H9 (cell line): ENCODE results near the gene SFXN2. TPM values are rescaled to one million over a fixed set of nuclear protein-coding genes. Genes with fewer than 3 reads are reported as not detected.

Experiments
- DNase-seq: peaks from one replicate; pipeline ENCODE4 v3.0.0-alpha.2; 2017
- H2AFZ ChIP-seq: one replicate; pipeline ENCODE4 v1.6.1; 2013; ENCODE audit warnings: mild to moderate bottlenecking, low read length, control low read depth, moderate library complexity
- H2AK5ac ChIP-seq: 2 replicates; pipeline ENCODE4 v1.6.1; 2013; ENCODE audit warnings: low read length, control low read depth, mixed read lengths; ENCODE audit not compliant: insufficient read length
- H2BK120ac ChIP-seq: one replicate; pipeline ENCODE4 v1.6.1; 2013; ENCODE audit warnings: low read depth, mild to moderate bottlenecking, low read length, control low read depth, inconsistent platforms; ENCODE audit not compliant: poor library complexity, severe bottlenecking
- H2BK12ac ChIP-seq: 2 replicates; pipeline ENCODE4 v1.6.1; 2013; ENCODE audit warnings: low read length, control low read depth, mixed read lengths, low read depth; ENCODE audit not compliant: insufficient read length
- H2BK15ac ChIP-seq: 2 replicates; pipeline ENCODE4 v1.6.1; 2013; ENCODE audit warnings: low read depth, low read length, control low read depth
- H2BK20ac ChIP-seq: one replicate; pipeline ENCODE4 v1.6.1; 2013; ENCODE audit warnings: low read depth, mild to moderate bottlenecking, low read length, control low read depth, inconsistent platforms; ENCODE audit not compliant: poor library complexity, severe bottlenecking
- H2BK5ac ChIP-seq: 2 replicates; pipeline ENCODE4 v1.6.1; 2013; ENCODE audit warnings: low read length, control low read depth, mixed read lengths; ENCODE audit not compliant: insufficient read length
- H3K14ac ChIP-seq: 2 replicates; pipeline ENCODE4 v1.6.1; 2013; ENCODE audit warnings: low read length, control low read depth; ENCODE audit not compliant: insufficient read depth
- H3K18ac ChIP-seq: 2 replicates; pipeline ENCODE4 v1.6.1; 2013; ENCODE audit warnings: low read depth, mild to moderate bottlenecking, mixed read lengths, low read length, control low read depth; ENCODE audit not compliant: insufficient read length
- H3K23ac ChIP-seq: 2 replicates; pipeline ENCODE4 v1.6.1; 2013; ENCODE audit warnings: low read length, control low read depth, mixed read lengths, low read depth; ENCODE audit not compliant: insufficient read length
- H3K23me2 ChIP-seq: 2 replicates; pipeline ENCODE4 v1.6.1; 2013; ENCODE audit warnings: low read depth, mild to moderate bottlenecking, mixed read lengths, low read length, control low read depth; ENCODE audit not compliant: insufficient read length, poor library complexity, severe bottlenecking
- H3K27ac ChIP-seq: 2 replicates; pipeline ENCODE4 v1.5.1; 2013; ENCODE audit warnings: low read length, control low read depth, mixed read lengths, low read depth; ENCODE audit not compliant: insufficient read length
- H3K27me3 ChIP-seq: 2 replicates; pipeline ENCODE4 v1.6.1; 2013; ENCODE audit warnings: low read length, control low read depth, inconsistent platforms; ENCODE audit not compliant: insufficient read depth
- H3K4ac ChIP-seq: 2 replicates; pipeline ENCODE4 v1.6.1; 2013; ENCODE audit warnings: low read depth, mild to moderate bottlenecking, control low read depth, inconsistent platforms, low read length, moderate library complexity
- H3K4me1 ChIP-seq: 2 replicates; pipeline ENCODE4 v1.6.1; 2013; ENCODE audit warnings: low read length, control low read depth, inconsistent platforms; ENCODE audit not compliant: insufficient read depth
- H3K4me2 ChIP-seq: 2 replicates; pipeline ENCODE4 v1.6.1; 2013; ENCODE audit warnings: low read length, control low read depth, mixed read lengths; ENCODE audit not compliant: insufficient read length, insufficient read depth
- H3K56ac ChIP-seq: 2 replicates; pipeline ENCODE4 v1.6.1; 2013; ENCODE audit warnings: low read depth, mild to moderate bottlenecking, mixed read lengths, low read length, control low read depth; ENCODE audit not compliant: insufficient read length
- H3K79me1 ChIP-seq: 2 replicates; pipeline ENCODE4 v1.6.1; 2013; ENCODE audit warnings: low read depth, mild to moderate bottlenecking, moderate library complexity, low read length, control low read depth, inconsistent platforms; ENCODE audit not compliant: insufficient read depth, poor library complexity, severe bottlenecking
- H3K79me2 ChIP-seq: 2 replicates; pipeline ENCODE4 v1.6.1; 2013; ENCODE audit warnings: low read length, control low read depth, inconsistent platforms; ENCODE audit not compliant: insufficient read depth
- H3K9ac ChIP-seq: 2 replicates; pipeline ENCODE4 v1.6.1; 2013; ENCODE audit warnings: low read length, control low read depth, mixed read lengths; ENCODE audit not compliant: insufficient read length; ENCODE audit errors: extremely low read depth
- H3K9me3 ChIP-seq: one replicate; pipeline ENCODE4 v1.6.1; 2013; ENCODE audit warnings: low read depth, low read length, inconsistent platforms; ENCODE audit not compliant: control insufficient read depth
- H3T11ph ChIP-seq: one replicate; pipeline ENCODE4 v1.6.1; 2013; ENCODE audit warnings: mild to moderate bottlenecking, low read length, control low read depth, inconsistent platforms
- H4K20me1 ChIP-seq: one replicate; pipeline ENCODE4 v1.6.1; 2013; ENCODE audit not compliant: control insufficient read depth, insufficient read length, insufficient read depth
- H4K5ac ChIP-seq: 2 replicates; pipeline ENCODE4 v1.6.1; 2013; ENCODE audit warnings: low read depth, mild to moderate bottlenecking, mixed read lengths, low read length, control low read depth; ENCODE audit not compliant: insufficient read length
- H4K8ac ChIP-seq: replicated peaks from 2 replicates; pipeline ENCODE4 v1.6.1; 2013; ENCODE audit warnings: low read length, control low read depth, mixed read lengths, low read depth; ENCODE audit not compliant: insufficient read length
- H4K91ac ChIP-seq: 2 replicates; pipeline ENCODE4 v1.6.1; 2013; ENCODE audit warnings: low read depth, mild to moderate bottlenecking, moderate library complexity, mixed read lengths, low read length, control low read depth; ENCODE audit not compliant: insufficient read length
- H3K27ac Mint-ChIP-seq, 3 experiments: 2 replicates in 2 of 3; 3 replicates in 1 of 3; pipeline ENCODE4 v1.8.0; 2020 to 2021; ENCODE audit warnings: mixed read lengths in 3 of 3, mild to moderate bottlenecking in 1 of 3, moderate library complexity in 1 of 3
- H3K27me3 Mint-ChIP-seq: 2 replicates; pipeline ENCODE4 v1.8.0; 2021; ENCODE audit warnings: low read depth, mild to moderate bottlenecking, moderate library complexity, mixed read lengths
- H3K36me3 Mint-ChIP-seq, 3 experiments: 2 replicates in 2 of 3; 3 replicates in 1 of 3; pipeline ENCODE4 v1.8.0; 2020 to 2021; ENCODE audit warnings: low read depth in 3 of 3, mixed read lengths in 3 of 3; ENCODE audit not compliant: insufficient read depth in 1 of 3
- H3K4me1 Mint-ChIP-seq, 2 experiments: 2 replicates each; pipeline ENCODE4 v1.8.0; 2020; ENCODE audit warnings: mixed read lengths in 2 of 2
- H3K4me3 Mint-ChIP-seq, 2 experiments: 2 replicates in 1 of 2; 3 replicates in 1 of 2; pipeline ENCODE4 v1.8.0; 2020 to 2021; ENCODE audit warnings: mild to moderate bottlenecking in 2 of 2, mixed read lengths in 2 of 2, moderate library complexity in 1 of 2
- H3K9me3 Mint-ChIP-seq, 2 experiments: 2 replicates in 1 of 2; 3 replicates in 1 of 2; pipeline ENCODE4 v1.8.0; 2020; ENCODE audit warnings: mild to moderate bottlenecking in 2 of 2, mixed read lengths in 2 of 2, moderate library complexity in 1 of 2
- WGBS: extraction: QIAGEN DNeasy Blood & Tissue Kit; methylation state at CpG from one replicate; pipeline ENCODE4 v1.1.7; 2013; ENCODE audit warnings: missing lambda C conversion rate, low lambda C conversion rate, mixed read lengths; ENCODE audit not compliant: insufficient read length; ENCODE audit errors: extremely low coverage; 5-methylcytosine and 5-hydroxymethylcytosine counted together
- total RNA-seq: library from RNA; stranded (reverse); gene quantifications from 2 replicates; pipeline ENCODE4 v1.2.1, GENCODE V29; 2021
- TF ChIP-seq, protein P1 (sequence below): fragments of 200-600 bp; sonication (generic); conservative IDR thresholded peaks from 3 replicates; pipeline ENCODE4 v1.8.0; 2021; ENCODE audit warnings: antibody characterized with exemption, mild to moderate bottlenecking

SFXN2 gene
- total RNA-seq, 1 experiment from 2014 or later, result 34.7 TPM

DNA sequence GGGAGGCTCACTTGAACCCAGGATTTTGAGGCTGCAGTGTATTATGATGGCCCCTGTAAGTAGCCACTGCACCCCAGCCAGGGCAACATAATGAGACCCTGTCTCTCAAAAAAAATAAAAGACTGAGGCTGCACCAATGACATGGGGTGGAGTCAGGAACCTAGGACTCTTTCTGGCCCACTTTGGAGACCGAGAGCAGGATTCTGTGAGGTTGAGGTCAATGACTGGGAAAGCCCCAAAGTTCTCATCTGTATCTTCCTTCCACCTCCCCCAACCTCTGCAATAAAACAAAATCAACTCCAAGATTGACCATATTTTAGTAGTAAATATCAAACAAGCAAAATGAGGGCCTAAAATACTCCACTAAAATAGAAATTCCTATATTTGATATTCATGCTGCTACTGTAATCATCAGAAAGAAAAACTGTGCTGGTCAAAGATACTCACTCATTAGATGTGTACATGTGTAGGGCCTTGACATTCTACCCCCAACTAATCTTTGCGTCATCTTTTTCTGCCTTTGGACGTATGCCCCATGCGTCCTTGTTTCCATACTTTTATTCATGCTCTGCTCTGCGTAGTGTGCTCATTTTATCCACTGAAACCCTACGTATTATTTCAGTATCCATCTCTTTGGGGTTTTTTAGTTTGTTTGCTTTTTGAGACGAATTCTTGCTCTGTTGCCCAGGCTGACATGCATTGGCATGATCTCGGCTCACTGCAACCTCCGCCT, 53.2 kb downstream of the SFXN2 start:
- Histone ChIP-seq H4K20me1 (no peaks in the 10 kb centered on the region), H2AFZ (no peak overlapping the region), H2BK5ac (no peak overlapping the region), H2BK120ac (no peak overlapping the region), H3K4me1 (no peaks in the 10 kb centered on the region), H3K23me2 (no peaks in the 10 kb centered on the region), H3K9me3 (no peaks in the 10 kb centered on the region), H3K14ac (no peak overlapping the region), H3K27me3 (no peaks in the 10 kb centered on the region; the same call in 1 of the 2 replicates), H2AK5ac (no peak overlapping the region), H3K4me2 (no peak overlapping the region), H3K79me2 (peaks cover 2% of the 10 kb centered on the region; the same call in 1 of the 2 replicates), H4K91ac (no peak overlapping the region), H3K79me1 (no peaks in the 10 kb centered on the region), H4K8ac (no peak overlapping the region), H3K27ac (no peak overlapping the region), H3K23ac (no peak overlapping the region), H2BK15ac (no peak overlapping the region), H3K56ac (no peak overlapping the region), H3K9ac (no peak overlapping the region), H3K4ac (no peak overlapping the region), H3T11ph (no peak overlapping the region), H2BK12ac (no peak overlapping the region), H2BK20ac (no peak overlapping the region), H3K18ac (no peak overlapping the region), H4K5ac (no peak overlapping the region)
- no peak for DNase-seq
- Mint-ChIP-seq H3K9me3 (no peaks in the 10 kb centered on the region), H3K4me1 (no peaks in the 10 kb centered on the region), H3K4me3 (no peak overlapping the region), H3K36me3 (peaks cover 0 to 5% (median 0%) of the 10 kb centered on the region in 3 experiments; a peak in 1 of 7 replicates), H3K27ac (no peak overlapping the region; a peak in 1 of 7 replicates), H3K27me3 (no peaks in the 10 kb centered on the region)
- TF ChIP-seq, protein P1, sequence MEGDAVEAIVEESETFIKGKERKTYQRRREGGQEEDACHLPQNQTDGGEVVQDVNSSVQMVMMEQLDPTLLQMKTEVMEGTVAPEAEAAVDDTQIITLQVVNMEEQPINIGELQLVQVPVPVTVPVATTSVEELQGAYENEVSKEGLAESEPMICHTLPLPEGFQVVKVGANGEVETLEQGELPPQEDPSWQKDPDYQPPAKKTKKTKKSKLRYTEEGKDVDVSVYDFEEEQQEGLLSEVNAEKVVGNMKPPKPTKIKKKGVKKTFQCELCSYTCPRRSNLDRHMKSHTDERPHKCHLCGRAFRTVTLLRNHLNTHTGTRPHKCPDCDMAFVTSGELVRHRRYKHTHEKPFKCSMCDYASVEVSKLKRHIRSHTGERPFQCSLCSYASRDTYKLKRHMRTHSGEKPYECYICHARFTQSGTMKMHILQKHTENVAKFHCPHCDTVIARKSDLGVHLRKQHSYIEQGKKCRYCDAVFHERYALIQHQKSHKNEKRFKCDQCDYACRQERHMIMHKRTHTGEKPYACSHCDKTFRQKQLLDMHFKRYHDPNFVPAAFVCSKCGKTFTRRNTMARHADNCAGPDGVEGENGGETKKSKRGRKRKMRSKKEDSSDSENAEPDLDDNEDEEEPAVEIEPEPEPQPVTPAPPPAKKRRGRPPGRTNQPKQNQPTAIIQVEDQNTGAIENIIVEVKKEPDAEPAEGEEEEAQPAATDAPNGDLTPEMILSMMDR, result no peak
- WGBS, result no CpG with 5 or more reads among the region's 9 CpGs
